ENCODE data around the gene HDAC4. TPM values are rescaled to one million over a fixed set of nuclear protein-coding genes. Genes with fewer than 3 reads are reported as not detected.

Gene HDAC4
- total RNA-seq, 2 experiments from 2014 or later, result 22.6 to 24.5 TPM

- no peak overlapping the region for H3K27ac Mint-ChIP-seq
- H3K4me3 Mint-ChIP-seq, result no peak overlapping the region
- ChIA-PET POLR2A (interaction anchor here (0.7 to 1.2 kb wide), 3 partner anchors 10 to 176 kb away, joined by 3 to 4 read pairs (median 4); no protein-coding TSS in a partner anchor), CTCF (interaction anchor here (1.3 to 1.5 kb wide), 3 partner anchors 111 to 254 kb away, joined by 3 to 5 read pairs (median 4); no protein-coding TSS in a partner anchor)
- intact Hi-C loops (cut with micrococcal nuclease), result loop anchor here (5.0 kb wide), 2 partner anchors 106 to 126 kb away; no protein-coding TSS in a partner anchor
- ATAC-seq (no peak), DNase-seq (no peak)
- H3K4me1 Mint-ChIP-seq (ENCODE audit: low read depth), result peaks cover 42% of the 10 kb centered on the region
- TF ChIP-seq, protein P1, sequence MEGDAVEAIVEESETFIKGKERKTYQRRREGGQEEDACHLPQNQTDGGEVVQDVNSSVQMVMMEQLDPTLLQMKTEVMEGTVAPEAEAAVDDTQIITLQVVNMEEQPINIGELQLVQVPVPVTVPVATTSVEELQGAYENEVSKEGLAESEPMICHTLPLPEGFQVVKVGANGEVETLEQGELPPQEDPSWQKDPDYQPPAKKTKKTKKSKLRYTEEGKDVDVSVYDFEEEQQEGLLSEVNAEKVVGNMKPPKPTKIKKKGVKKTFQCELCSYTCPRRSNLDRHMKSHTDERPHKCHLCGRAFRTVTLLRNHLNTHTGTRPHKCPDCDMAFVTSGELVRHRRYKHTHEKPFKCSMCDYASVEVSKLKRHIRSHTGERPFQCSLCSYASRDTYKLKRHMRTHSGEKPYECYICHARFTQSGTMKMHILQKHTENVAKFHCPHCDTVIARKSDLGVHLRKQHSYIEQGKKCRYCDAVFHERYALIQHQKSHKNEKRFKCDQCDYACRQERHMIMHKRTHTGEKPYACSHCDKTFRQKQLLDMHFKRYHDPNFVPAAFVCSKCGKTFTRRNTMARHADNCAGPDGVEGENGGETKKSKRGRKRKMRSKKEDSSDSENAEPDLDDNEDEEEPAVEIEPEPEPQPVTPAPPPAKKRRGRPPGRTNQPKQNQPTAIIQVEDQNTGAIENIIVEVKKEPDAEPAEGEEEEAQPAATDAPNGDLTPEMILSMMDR (IDR thresholded peaks at IDR 0.05), result no peak
- peaks cover 10% of the 10 kb centered on the region for H3K36me3 Mint-ChIP-seq (ENCODE audit: low read depth)
- H3K27me3 Mint-ChIP-seq, result no peaks in the 10 kb centered on the region
- no peaks in the 10 kb centered on the region for H3K9me3 Mint-ChIP-seq
These were observed 2.8 kb downstream of the HDAC4 start for GRCh38 chr2:239397931-239398471.

DNA sequence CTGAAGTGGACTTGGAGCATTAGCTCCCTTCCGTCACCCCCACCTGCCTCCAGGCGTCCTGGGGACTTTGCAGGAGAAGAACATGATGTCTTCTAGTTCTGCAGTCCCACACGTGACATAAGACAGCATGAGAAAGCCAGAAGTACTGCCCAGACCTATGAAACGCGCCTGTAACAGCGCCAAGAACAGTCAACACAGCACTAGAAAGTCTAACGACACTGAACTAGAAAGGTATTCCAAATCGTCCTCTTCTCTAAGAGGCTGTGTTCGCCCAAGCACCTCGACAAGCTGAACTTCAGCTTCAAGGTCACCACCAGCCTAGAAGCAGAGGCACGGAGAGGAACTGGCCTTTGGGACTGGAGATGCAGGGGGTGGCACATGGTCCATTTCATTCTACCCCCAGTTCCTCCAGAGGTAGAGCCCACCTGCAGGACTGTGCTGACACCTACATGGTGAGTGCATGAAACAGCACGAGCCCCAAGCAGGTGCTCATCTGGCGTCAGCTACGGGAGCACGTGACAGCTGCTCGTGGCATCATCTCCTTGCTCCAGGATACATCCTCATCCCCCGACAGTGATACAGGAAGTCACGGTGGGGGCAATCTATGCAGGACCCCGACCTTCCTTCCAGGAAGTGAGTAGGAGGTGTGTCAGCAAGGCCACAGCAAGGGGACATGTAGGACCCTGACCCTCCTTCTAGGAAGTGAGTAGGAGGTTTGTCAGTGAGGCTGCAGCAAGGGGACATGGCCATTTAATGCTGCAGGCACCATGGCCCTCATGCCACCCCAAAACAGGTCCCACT, 3.7 kb downstream of the HDAC4 start:
- Mint-ChIP-seq H3K27ac (peak overlapping the region; percentile 13), H3K27me3 (no peaks in the 10 kb centered on the region), H3K4me1 (ENCODE audit: low read depth) (peaks cover 34% of the 10 kb centered on the region), H3K9me3 (no peaks in the 10 kb centered on the region), H3K4me3 (no peak overlapping the region), H3K36me3 (ENCODE audit: low read depth) (peaks cover 3% of the 10 kb centered on the region)
- TF ChIP-seq, protein P1 (IDR thresholded peaks at IDR 0.05), result peak; percentile 53
- POLR2A ChIA-PET, result interaction anchor here (0.9 to 1.4 kb wide), 3 partner anchors 13 to 129 kb away, joined by 3 to 4 read pairs (median 4); no protein-coding TSS in a partner anchor
- ATAC-seq (no peak), DNase-seq (peak; percentile 70)
- intact Hi-C loops (cut with micrococcal nuclease), result loop anchor here (5.0 kb wide), 2 partner anchors 105 to 125 kb away; no protein-coding TSS in a partner anchor
- CTCF ChIA-PET, result interaction anchor here (0.8 to 1.8 kb wide), 9 partner anchors 14 to 137 kb away, joined by 3 to 5 read pairs (median 4); no protein-coding TSS in a partner anchor

DNA sequence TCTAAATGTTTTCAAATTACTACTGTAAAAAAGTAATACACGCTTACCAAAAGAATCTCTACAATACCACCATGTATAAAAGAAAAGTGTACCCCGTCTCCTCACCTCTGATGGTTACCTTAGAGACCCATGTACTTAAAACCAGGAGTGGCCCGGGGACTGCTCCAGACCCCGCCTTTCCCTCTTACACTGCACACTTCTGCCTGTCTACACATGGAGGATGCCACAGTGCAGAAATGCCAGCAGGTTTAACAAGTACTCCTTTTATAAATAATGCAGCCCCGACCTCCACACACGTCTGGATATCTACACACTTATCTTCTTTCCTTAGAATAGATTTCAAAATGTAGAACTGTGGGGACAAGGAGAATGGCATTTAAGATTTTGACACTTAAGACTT, 5.3 kb downstream of the HDAC4 start:
- POLR2A ChIA-PET, result no interaction called here

GRCh38 chr2:239394978-239395377, 5.8 kb downstream of the HDAC4 start:
- ChIA-PET CTCF (interaction anchor here (0.7 kb wide), 1 partner anchor 79 kb away, joined by 3 read pairs; no protein-coding TSS in a partner anchor), POLR2A (interaction anchor here (0.6 kb wide), 1 partner anchor 1814 kb away, joined by 3 read pairs; no protein-coding TSS in a partner anchor)
- intact Hi-C loops (cut with micrococcal nuclease), result loop anchor here (5.0 kb wide), 2 partner anchors 103 to 123 kb away; no protein-coding TSS in a partner anchor
- no peak overlapping the region for H3K4me3 Mint-ChIP-seq
- ATAC-seq (no peak), DNase-seq (no peak)
- peaks cover 32% of the 10 kb centered on the region for H3K4me1 Mint-ChIP-seq (ENCODE audit: low read depth)
- no peaks in the 10 kb centered on the region for H3K27me3 Mint-ChIP-seq
- TF ChIP-seq, protein P1 (IDR thresholded peaks at IDR 0.05), result no peak
- peak overlapping the region; percentile 4 for H3K27ac Mint-ChIP-seq
- H3K36me3 Mint-ChIP-seq (ENCODE audit: low read depth), result peaks cover 3% of the 10 kb centered on the region
- H3K9me3 Mint-ChIP-seq, result no peaks in the 10 kb centered on the region

More for the DNA sequence above, 5.3 kb downstream of the HDAC4 start:
- no peak overlapping the region for H3K27ac Mint-ChIP-seq
- no peaks in the 10 kb centered on the region for H3K9me3 Mint-ChIP-seq
- TF ChIP-seq, protein P1 (IDR thresholded peaks at IDR 0.05), result no peak
- ATAC-seq, result no peak
- DNase-seq, result no peak
- no peaks in the 10 kb centered on the region for H3K36me3 Mint-ChIP-seq (ENCODE audit: low read depth)
- intact Hi-C loops (cut with micrococcal nuclease), result loop anchor here (5.0 kb wide), 2 partner anchors 103 to 123 kb away; no protein-coding TSS in a partner anchor
- H3K4me1 Mint-ChIP-seq (ENCODE audit: low read depth), result peaks cover 32% of the 10 kb centered on the region
- no peak overlapping the region for H3K4me3 Mint-ChIP-seq
- CTCF ChIA-PET, result interaction anchor here (0.7 kb wide), 1 partner anchor 78 kb away, joined by 3 read pairs; no protein-coding TSS in a partner anchor
- no peaks in the 10 kb centered on the region for H3K27me3 Mint-ChIP-seq

Measured in activated CD8-positive, alpha-beta T cell treated with anti-CD3 and anti-CD28 coated beads for 36 hours (primary cell).